ENCODE measurements around the gene TDP2.
"Not testable (repeated sequence)": the region's sequence is repeated elsewhere in the genome, so short reads cannot be mapped to it uniquely, and the experiment has no call there.

Gene TDP2

DNA sequence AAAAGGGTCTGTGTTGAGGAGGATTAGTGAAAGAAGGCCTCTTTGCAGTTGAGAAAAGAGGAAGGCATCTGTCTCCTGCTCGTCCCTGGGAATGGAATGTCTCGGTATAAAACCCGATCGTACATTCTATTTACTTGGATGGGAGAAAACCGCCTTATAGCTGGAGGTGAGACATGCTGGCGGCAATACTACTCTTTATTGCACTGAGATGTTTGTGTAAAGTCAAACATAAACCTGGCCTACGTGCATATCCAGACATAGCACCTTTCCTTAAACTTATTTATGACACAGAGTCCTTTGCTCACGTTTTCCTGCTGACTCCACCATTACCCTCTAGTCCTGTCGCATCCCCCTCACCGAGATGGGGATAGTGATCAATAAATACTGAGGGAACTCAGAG, 4.5 kb downstream of the TDP2 start (continued):
- TF ChIP-seq, protein P1, sequence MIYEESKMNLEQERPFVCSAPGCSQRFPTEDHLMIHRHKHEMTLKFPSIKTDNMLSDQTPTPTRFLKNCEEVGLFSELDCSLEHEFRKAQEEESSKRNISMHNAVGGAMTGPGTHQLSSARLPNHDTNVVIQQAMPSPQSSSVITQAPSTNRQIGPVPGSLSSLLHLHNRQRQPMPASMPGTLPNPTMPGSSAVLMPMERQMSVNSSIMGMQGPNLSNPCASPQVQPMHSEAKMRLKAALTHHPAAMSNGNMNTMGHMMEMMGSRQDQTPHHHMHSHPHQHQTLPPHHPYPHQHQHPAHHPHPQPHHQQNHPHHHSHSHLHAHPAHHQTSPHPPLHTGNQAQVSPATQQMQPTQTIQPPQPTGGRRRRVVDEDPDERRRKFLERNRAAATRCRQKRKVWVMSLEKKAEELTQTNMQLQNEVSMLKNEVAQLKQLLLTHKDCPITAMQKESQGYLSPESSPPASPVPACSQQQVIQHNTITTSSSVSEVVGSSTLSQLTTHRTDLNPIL (CRISPR knock-in tag; IDR thresholded peaks at IDR 0.05; ENCODE audit: low read depth), result no peak
- TF ChIP-seq POU6F1 (CRISPR knock-in tag; IDR thresholded peaks at IDR 0.05; ENCODE audit: borderline replicate concordance, low read depth), result no peak

DNA sequence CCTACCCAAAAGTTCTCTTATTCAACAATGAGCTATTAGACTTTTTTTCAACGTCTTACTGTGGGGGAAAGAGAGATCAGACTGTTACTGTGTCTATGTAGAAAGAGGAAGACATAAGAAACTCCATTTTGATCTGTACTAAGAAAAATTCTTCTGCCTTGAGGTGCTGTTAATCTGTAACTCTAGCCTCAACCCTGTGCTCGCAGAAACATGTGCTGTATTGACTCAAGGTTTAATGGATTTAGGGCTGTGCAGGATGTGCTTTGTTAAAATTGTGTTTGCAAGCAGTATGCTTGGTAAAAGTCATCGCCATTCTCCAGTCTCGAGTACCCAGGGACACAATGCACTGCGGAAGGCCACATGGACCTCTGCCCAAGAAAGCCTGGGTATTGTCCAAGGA, 4.9 kb downstream of the TDP2 start:
- not testable (repeated sequence) for ATAC-seq

- ATAC-seq, result no peak
- TF ChIP-seq TCF4 (CRISPR knock-in tag; IDR thresholded peaks at IDR 0.05; ENCODE audit: borderline replicate concordance) (no peak), BACH2 (CRISPR knock-in tag; IDR thresholded peaks at IDR 0.05; ENCODE audit: borderline replicate concordance) (no peak), ARNTL (CRISPR knock-in tag; IDR thresholded peaks at IDR 0.05; ENCODE audit: borderline replicate concordance, low read depth) (no peak), GLIS3 (CRISPR knock-in tag; IDR thresholded peaks at IDR 0.05) (no peak), CSDC2 (CRISPR knock-in tag; IDR thresholded peaks at IDR 0.05) (no peak), ZNF8 (CRISPR knock-in tag; IDR thresholded peaks at IDR 0.05) (no peak)
These were observed 6.6 kb downstream of the TDP2 start for GRCh38 chr6:24660105-24660504.

DNA sequence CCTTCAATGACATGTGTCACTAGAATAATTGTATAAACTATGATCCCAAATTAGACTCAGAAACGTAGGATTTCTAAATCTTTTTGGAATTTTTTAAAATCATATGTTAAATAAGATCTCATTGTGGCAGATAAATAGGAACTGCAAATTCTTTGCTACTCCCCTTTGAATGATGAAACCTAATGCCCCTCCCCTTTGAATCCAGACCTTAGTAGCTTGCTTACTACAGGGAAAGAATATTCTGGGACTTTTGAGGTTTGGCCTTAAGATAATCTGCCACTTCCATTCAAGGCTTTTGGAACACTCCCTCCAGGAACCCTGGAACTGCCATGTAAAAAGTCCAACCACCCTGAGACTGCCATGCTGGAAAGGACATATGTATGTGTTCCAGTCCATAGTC, 7.1 kb downstream of the TDP2 start:
- TF ChIP-seq PPARA (CRISPR knock-in tag; IDR thresholded peaks at IDR 0.05; ENCODE audit: borderline replicate concordance), result no peak
- no peak for TF ChIP-seq SNAI2 (CRISPR knock-in tag; IDR thresholded peaks at IDR 0.05)
- TF ChIP-seq, protein P1 (CRISPR knock-in tag; IDR thresholded peaks at IDR 0.05; ENCODE audit: low read depth), result no peak
- TF ChIP-seq, protein P2, sequence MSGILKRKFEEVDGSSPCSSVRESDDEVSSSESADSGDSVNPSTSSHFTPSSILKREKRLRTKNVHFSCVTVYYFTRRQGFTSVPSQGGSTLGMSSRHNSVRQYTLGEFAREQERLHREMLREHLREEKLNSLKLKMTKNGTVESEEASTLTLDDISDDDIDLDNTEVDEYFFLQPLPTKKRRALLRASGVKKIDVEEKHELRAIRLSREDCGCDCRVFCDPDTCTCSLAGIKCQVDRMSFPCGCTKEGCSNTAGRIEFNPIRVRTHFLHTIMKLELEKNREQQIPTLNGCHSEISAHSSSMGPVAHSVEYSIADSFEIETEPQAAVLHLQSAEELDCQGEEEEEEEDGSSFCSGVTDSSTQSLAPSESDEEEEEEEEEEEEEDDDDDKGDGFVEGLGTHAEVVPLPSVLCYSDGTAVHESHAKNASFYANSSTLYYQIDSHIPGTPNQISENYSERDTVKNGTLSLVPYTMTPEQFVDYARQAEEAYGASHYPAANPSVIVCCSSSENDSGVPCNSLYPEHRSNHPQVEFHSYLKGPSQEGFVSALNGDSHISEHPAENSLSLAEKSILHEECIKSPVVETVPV (CRISPR knock-in tag; IDR thresholded peaks at IDR 0.05), result no peak
- no peak for TF ChIP-seq ZNF8 (CRISPR knock-in tag; IDR thresholded peaks at IDR 0.05)
- TF ChIP-seq POU6F1 (CRISPR knock-in tag; IDR thresholded peaks at IDR 0.05; ENCODE audit: borderline replicate concordance, low read depth), result no peak
- no peak for TF ChIP-seq TOX (CRISPR knock-in tag; IDR thresholded peaks at IDR 0.05; ENCODE audit: borderline replicate concordance)
- TF ChIP-seq ZC3H10 (CRISPR knock-in tag; IDR thresholded peaks at IDR 0.05), result no peak
- TF ChIP-seq ZNF70 (CRISPR knock-in tag; IDR thresholded peaks at IDR 0.05), result no peak
- TF ChIP-seq ESRRG (CRISPR knock-in tag; IDR thresholded peaks at IDR 0.05), result no peak
- TF ChIP-seq BACH2 (CRISPR knock-in tag; IDR thresholded peaks at IDR 0.05; ENCODE audit: borderline replicate concordance), result no peak
- no peak for TF ChIP-seq ZNF565 (CRISPR knock-in tag; conservative IDR thresholded peaks at IDR 0.05; ENCODE audit: low read depth)
- TF ChIP-seq RARB (CRISPR knock-in tag; IDR thresholded peaks at IDR 0.05), result no peak
- TF ChIP-seq ARNTL (CRISPR knock-in tag; IDR thresholded peaks at IDR 0.05; ENCODE audit: borderline replicate concordance, low read depth), result no peak
- TF ChIP-seq, protein P3, sequence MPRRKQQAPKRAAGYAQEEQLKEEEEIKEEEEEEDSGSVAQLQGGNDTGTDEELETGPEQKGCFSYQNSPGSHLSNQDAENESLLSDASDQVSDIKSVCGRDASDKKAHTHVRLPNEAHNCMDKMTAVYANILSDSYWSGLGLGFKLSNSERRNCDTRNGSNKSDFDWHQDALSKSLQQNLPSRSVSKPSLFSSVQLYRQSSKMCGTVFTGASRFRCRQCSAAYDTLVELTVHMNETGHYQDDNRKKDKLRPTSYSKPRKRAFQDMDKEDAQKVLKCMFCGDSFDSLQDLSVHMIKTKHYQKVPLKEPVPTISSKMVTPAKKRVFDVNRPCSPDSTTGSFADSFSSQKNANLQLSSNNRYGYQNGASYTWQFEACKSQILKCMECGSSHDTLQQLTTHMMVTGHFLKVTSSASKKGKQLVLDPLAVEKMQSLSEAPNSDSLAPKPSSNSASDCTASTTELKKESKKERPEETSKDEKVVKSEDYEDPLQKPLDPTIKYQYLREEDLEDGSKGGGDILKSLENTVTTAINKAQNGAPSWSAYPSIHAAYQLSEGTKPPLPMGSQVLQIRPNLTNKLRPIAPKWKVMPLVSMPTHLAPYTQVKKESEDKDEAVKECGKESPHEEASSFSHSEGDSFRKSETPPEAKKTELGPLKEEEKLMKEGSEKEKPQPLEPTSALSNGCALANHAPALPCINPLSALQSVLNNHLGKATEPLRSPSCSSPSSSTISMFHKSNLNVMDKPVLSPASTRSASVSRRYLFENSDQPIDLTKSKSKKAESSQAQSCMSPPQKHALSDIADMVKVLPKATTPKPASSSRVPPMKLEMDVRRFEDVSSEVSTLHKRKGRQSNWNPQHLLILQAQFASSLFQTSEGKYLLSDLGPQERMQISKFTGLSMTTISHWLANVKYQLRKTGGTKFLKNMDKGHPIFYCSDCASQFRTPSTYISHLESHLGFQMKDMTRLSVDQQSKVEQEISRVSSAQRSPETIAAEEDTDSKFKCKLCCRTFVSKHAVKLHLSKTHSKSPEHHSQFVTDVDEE (CRISPR knock-in tag; IDR thresholded peaks at IDR 0.05), result no peak
- no peak for TF ChIP-seq ZFP30 (CRISPR knock-in tag; IDR thresholded peaks at IDR 0.05)
- TF ChIP-seq PATZ1 (CRISPR knock-in tag; IDR thresholded peaks at IDR 0.05; ENCODE audit: borderline replicate concordance), result no peak
- ATAC-seq, result no peak
